GM23248 (cell line): Measurements from ENCODE around the gene TEX26.

Source experiments
- EZH2 ChIP-seq: fragments of 200-600 bp; sonication (generic); IDR thresholded peaks from 2 replicates; pipeline ENCODE4 v1.6.1; 2018; ENCODE audit warnings: antibody characterized with exemption, mild to moderate bottlenecking; ENCODE audit not compliant: insufficient read depth, poor library complexity, severe bottlenecking
- EZH2phosphoT487 ChIP-seq: fragments of 200-600 bp; sonication (generic); IDR thresholded peaks from 2 replicates; pipeline ENCODE4 v1.6.1; 2018; ENCODE audit warnings: antibody characterized with exemption, moderate library complexity, mild to moderate bottlenecking, low read depth; ENCODE audit not compliant: insufficient read depth

GRCh38 chr13:31010296-31010695 is 77.8 kb downstream of the TEX26 start:
- no peak for TF ChIP-seq EZH2phosphoT487
- TF ChIP-seq EZH2: no peak
